Activated naive CD4-positive, alpha-beta T cell treated with anti-CD3 and anti-CD28 coated beads, Interleukin-2, amount 50 U/mL, for 24 hours (primary cell): ENCODE measurements around the gene TSEN15.
"Not testable (repeated sequence)": the region's sequence is repeated elsewhere in the genome, so short reads cannot be mapped to it uniquely, and the experiment has no call there.

Source experiments
- H3K27ac Mint-ChIP-seq: one replicate; pipeline ENCODE4 v1.8.0; 2021; ENCODE audit warnings: mild to moderate bottlenecking, mixed read lengths
- H3K27me3 Mint-ChIP-seq: one replicate; pipeline ENCODE4 v1.8.0; 2021; ENCODE audit warnings: mixed read lengths
- H3K36me3 Mint-ChIP-seq: one replicate; pipeline ENCODE4 v1.8.0; 2021; ENCODE audit warnings: mixed read lengths
- H3K4me1 Mint-ChIP-seq: one replicate; pipeline ENCODE4 v1.8.0; 2021; ENCODE audit warnings: mixed read lengths
- H3K4me3 Mint-ChIP-seq: one replicate; pipeline ENCODE4 v1.8.0; 2021; ENCODE audit warnings: mild to moderate bottlenecking, mixed read lengths
- H3K9me3 Mint-ChIP-seq: one replicate; pipeline ENCODE4 v1.8.0; 2021; ENCODE audit warnings: mixed read lengths

Gene TSEN15

DNA sequence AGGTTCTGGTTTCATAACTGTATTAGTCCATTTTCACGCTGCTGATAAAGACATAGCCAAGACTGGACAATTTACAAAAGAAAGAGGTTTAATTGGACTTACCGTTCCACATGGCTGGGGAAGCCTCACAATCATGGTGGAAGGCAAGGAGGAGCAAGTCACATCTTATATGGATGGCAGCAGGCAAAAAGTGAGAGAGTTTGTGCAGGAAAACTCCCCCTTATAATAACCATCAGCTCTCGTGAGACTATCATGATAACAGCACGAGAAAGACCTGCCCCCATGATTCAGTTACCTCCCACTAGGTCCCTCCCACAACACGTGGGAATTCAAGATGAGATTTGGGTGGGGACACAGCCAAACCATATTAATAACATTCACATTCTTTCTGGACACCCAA lies 45.0 kb downstream of the TSEN15 start:
- peaks cover 17% of the 10 kb centered on the region for H3K36me3 Mint-ChIP-seq
- not testable (repeated sequence) for H3K9me3 Mint-ChIP-seq, H3K4me1 Mint-ChIP-seq, H3K27me3 Mint-ChIP-seq, H3K4me3 Mint-ChIP-seq, H3K27ac Mint-ChIP-seq

DNA sequence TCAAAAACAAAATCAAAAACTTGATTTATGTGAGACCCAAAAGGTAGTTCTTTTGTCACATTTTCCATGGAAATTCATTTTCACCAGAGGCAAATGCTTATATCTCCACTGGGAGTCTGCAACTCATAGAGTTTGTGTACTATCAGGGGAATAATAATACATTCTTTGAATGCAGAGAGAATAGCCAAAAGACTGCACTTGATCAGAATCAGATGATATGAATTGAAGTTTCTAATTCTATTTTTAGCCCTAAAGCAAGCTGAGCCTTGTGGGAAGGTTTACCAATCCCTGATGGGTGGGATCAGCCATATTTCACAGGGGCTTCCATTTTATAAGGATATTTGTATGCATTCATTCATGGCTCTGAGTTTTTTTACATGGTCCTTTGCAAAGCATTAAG lies 49.6 kb downstream of the TSEN15 start:
- no peaks in the 10 kb centered on the region for H3K27me3 Mint-ChIP-seq
- H3K9me3 Mint-ChIP-seq: peaks cover 11% of the 10 kb centered on the region
- peaks cover 44% of the 10 kb centered on the region for H3K36me3 Mint-ChIP-seq

DNA sequence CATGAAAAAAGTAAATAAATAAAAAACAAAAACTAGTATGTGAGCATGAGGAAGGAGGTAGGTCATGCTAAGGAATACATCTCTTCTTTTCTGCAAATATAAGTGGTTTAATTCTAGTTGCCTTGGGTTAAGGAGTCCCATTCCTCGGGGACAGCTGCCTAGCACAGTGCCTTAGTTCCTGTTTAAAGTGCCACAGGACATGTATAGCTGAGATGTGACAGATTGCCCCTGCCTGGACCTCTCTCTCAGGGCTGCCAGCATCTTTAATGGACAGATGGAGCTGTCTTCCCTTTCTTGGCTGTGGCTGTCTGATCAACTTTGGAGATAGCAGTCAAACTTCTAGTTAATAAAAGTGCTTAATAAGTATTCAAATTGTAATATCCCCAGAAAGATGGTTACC lies 50.0 kb downstream of the TSEN15 start:
- Mint-ChIP-seq H3K27me3 (no peaks in the 10 kb centered on the region), H3K4me3 (no peak overlapping the region), H3K27ac (no peak overlapping the region), H3K36me3 (peaks cover 45% of the 10 kb centered on the region), H3K4me1 (no peaks in the 10 kb centered on the region), H3K9me3 (peaks cover 15% of the 10 kb centered on the region)

More for the DNA sequence above, 49.6 kb downstream of the TSEN15 start:
- Mint-ChIP-seq H3K4me1 (no peaks in the 10 kb centered on the region), H3K27ac (no peak overlapping the region), H3K4me3 (no peak overlapping the region)

DNA sequence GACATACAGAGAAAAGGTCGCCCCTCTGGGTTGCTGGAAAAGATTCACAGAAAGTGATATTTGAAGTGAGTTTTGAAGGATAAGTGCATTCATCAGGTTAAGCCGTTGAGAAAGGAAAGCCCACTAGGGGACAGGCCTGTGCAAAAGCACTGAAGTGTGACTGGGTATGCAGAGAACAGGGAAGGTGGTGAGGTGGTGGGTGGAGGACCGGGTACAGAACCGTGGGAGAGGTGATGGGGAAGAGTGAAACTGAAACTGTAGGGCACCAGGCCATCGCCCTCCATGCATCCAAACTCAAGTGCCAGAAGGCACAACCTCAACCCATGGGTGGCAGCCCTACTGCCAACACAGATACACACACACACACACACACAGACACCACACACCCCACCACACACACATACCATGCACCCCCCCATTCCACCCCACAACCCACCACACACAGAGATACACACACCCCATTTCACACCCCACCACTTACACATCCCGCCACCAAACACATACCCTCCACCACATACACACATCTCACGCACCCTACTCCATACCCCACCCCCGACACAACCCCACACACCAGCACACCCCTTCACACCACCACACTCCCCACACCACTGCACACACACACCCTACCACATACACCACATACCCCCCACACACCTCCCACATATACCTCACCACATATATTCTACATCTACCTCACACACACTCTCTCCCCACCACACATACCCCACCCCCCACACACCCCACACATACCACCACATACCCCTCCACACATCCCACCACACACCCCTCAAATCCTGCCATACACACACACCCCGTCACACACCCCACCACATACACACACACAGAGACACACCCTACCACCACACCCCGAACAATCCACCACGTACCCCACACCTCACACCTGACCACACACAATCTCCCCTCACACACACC lies 59.0 kb downstream of the TSEN15 start:
- Mint-ChIP-seq H3K36me3 (peaks cover 16% of the 10 kb centered on the region), H3K27me3 (no peaks in the 10 kb centered on the region), H3K27ac (no peak overlapping the region), H3K4me3 (no peak overlapping the region), H3K9me3 (peaks cover 9% of the 10 kb centered on the region), H3K4me1 (peaks cover 5% of the 10 kb centered on the region)

DNA sequence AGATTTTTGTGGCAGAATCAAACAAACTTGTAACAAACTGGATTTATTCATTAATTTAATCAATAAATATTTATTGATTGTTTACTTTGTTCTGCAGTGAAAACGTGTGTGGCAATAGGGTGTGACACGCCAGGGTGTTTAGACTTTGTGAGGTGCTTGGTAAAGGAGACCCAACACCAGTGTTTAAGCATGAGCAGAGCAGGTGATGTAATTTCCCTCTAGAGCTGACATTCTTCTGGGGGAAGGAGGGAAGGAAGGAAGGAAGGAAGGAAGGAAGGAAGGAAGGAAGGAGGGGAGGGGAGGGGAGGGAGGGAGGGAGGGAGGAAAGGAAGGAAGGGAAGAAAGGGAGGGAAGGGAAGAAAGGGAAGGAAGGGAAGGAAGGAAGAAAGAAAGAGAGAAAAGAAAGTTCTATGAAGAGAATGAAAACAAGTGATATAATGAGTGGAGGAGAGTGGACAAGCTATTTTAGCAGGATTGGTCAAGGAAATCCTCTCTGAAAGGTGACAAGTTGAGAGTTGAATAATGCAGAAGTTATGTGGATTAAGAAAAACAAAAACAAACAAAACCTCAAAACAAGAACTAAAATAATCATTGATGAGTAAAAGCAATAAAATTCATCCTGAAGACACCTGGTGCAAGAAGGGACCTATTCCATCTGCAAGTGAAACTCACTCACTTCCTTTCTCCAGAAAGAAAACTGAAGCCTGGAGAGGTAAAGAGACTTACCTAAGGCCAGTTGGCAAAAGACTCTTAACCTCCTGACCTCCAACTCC lies 60.8 kb downstream of the TSEN15 start:
- Mint-ChIP-seq H3K27ac (no peak overlapping the region), H3K4me3 (no peak overlapping the region), H3K4me1 (peaks cover 5% of the 10 kb centered on the region), H3K9me3 (no peaks in the 10 kb centered on the region), H3K27me3 (no peaks in the 10 kb centered on the region), H3K36me3 (peaks cover 3% of the 10 kb centered on the region)

DNA sequence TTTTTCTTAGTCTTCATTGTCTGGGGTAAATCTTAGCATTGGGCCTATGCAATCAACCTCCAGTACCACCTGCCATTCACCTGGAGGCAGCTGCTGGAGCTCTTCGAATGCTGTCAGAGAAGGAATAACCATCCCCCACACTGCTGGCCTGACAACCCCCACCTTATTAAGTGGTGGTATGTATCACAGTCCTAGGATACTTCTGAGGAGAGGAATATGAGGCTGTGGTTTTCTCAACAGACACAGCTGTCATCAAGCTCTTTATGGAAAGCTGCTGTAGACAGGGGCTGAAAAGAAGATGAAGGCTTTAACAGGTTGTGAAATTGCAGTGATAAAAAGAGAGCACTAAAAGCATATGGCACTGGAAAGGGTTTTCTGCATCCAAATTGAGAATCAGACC lies 61.7 kb downstream of the TSEN15 start:
- H3K9me3 Mint-ChIP-seq: no peaks in the 10 kb centered on the region
- H3K27me3 Mint-ChIP-seq: no peaks in the 10 kb centered on the region
- no peaks in the 10 kb centered on the region for H3K36me3 Mint-ChIP-seq
- H3K4me1 Mint-ChIP-seq: peaks cover 5% of the 10 kb centered on the region
- no peak overlapping the region for H3K27ac Mint-ChIP-seq
- no peak overlapping the region for H3K4me3 Mint-ChIP-seq

DNA sequence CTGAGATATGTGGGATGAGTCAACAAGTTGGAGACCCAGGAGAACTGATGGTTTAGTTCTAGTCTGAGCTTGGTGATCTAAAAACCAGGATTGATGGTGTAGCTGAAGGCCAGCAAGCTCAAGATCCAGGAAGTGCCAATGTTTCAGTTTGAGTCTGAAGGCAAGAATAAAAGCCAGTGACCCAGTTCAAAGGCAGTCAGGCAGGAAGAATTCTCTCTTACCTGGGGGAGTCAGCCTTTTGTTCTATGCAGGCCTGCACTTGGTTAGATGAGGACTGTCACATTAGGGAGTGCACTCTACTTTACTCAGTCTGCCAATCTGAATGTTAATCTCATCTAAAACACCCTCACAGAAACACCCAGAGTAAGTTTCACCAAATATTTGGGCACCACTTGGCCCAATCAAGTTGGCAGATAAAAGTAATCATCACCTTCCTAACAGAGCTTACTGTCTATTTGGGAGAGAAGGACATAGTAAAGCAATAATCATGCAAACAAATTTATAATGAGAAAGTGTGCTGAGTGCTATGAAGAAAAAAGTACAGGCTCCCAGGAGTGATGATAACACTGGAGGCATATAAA lies 63.4 kb downstream of the TSEN15 start:
- Mint-ChIP-seq H3K4me1 (peaks cover 5% of the 10 kb centered on the region), H3K27ac (no peak overlapping the region), H3K36me3 (no peaks in the 10 kb centered on the region), H3K4me3 (no peak overlapping the region), H3K9me3 (no peaks in the 10 kb centered on the region), H3K27me3 (no peaks in the 10 kb centered on the region)

DNA sequence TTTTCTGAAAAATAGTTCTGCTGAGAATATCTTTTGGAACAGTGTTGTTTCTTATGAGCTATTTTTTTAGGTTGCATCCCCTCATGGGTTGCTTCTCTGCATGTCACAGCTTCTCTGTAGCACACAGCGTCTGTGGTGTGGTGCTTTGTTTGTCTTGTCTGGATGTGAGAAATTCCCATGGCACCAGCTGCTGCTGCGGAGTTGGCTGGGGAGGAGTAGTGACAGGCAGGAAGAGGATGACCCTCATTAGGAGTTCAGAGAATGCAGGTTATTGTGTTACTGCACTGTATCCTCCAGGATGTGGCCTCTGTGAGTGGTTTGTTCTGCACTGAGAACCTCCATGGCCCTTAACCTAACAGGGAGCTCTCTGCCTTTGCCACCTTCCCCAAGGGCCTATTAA lies 64.8 kb downstream of the TSEN15 start:
- H3K9me3 Mint-ChIP-seq: no peaks in the 10 kb centered on the region
- H3K4me1 Mint-ChIP-seq: no peaks in the 10 kb centered on the region
- H3K4me3 Mint-ChIP-seq: no peak overlapping the region
- H3K27me3 Mint-ChIP-seq: no peaks in the 10 kb centered on the region
- H3K36me3 Mint-ChIP-seq: peaks cover 4% of the 10 kb centered on the region
- H3K27ac Mint-ChIP-seq: no peak overlapping the region

DNA sequence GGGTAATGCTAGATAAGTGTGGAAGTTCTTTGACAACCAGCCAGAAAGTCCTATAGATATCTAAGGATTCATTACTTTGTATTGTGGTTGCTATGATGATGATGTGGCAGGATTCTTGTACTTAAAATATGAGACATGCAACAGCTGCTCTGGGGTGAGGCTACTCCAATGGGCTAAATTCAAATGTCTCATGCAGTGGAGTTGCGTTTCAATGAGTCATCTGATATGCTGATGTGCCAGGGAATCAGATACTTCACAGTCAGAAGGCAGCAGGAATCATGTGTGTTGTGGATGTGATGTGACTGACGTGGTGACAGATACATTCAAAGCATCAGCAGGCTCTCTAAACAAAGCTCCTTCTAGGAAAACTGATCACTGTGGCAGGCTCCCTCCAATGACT lies 66.5 kb downstream of the TSEN15 start:
- H3K4me1 Mint-ChIP-seq: no peaks in the 10 kb centered on the region
- H3K4me3 Mint-ChIP-seq: no peak overlapping the region
- no peak overlapping the region for H3K27ac Mint-ChIP-seq
- H3K27me3 Mint-ChIP-seq: no peaks in the 10 kb centered on the region
- no peaks in the 10 kb centered on the region for H3K9me3 Mint-ChIP-seq
- peaks cover 8% of the 10 kb centered on the region for H3K36me3 Mint-ChIP-seq
